ENCODE measurements around the gene SVEP1.

DNA sequence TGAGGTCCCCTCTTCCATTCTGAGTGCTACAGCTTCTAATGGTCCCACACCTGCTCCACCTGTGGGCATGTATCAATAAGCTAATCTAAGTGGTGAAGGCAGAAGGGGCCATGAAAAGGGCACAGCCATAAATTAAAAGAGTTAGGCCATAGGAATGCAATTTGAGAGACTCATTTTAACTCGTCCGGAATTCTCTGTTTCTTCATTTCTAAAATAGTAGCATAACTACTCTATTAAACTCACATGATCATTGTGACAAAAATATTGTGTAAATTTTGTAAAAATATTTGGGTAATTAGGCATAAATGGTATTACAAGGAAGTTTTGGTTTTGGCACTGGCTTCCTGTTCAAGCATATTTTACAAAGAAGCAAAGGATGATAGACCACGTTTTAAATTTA is 138.7 kb downstream of the SVEP1 start:
- TF ChIP-seq, protein P1, sequence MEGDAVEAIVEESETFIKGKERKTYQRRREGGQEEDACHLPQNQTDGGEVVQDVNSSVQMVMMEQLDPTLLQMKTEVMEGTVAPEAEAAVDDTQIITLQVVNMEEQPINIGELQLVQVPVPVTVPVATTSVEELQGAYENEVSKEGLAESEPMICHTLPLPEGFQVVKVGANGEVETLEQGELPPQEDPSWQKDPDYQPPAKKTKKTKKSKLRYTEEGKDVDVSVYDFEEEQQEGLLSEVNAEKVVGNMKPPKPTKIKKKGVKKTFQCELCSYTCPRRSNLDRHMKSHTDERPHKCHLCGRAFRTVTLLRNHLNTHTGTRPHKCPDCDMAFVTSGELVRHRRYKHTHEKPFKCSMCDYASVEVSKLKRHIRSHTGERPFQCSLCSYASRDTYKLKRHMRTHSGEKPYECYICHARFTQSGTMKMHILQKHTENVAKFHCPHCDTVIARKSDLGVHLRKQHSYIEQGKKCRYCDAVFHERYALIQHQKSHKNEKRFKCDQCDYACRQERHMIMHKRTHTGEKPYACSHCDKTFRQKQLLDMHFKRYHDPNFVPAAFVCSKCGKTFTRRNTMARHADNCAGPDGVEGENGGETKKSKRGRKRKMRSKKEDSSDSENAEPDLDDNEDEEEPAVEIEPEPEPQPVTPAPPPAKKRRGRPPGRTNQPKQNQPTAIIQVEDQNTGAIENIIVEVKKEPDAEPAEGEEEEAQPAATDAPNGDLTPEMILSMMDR (conservative IDR thresholded peaks at IDR 0.05; ENCODE audit: low read depth, low read length): no peak
- no peak for TF ChIP-seq EZH2 (IDR thresholded peaks at IDR 0.05; ENCODE audit: borderline replicate concordance, low read depth, low read length, poor library complexity, severe bottlenecking)

All from A673 (cell line).